Raji (cell line): ENCODE results near the gene ZNF418.

ENCODE experiments used
- POLR2A ChIP-seq: IDR thresholded peaks from 2 replicates; pipeline ENCODE4 v1.6.1; 2011; ENCODE audit warnings: low read depth, low read length, control low read depth; ENCODE audit not compliant: insufficient read depth

Gene ZNF418

GRCh38 chr19:57914531-57914930, 20.7 kb downstream of the ZNF418 start:
- TF ChIP-seq POLR2A: no peak

DNA sequence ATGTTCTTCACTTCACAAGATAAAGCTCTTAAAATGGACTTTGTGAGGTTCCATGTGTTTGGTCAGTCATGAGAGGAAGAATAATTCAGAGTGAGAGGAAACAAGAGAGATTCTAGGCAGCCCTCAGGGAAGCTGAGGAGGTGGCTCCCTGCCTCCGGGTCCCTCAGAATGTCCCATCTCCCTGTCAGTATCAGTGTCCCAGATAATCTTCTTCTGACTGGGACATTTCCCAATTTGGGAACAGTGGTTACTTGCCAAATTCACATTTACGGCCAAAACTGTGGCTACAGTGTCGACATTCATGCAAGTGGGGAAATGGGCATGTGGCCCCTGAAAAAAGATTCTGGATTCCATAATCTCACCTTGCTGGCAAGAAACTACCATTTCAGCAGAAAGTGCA, 27.8 kb downstream of the ZNF418 start:
- TF ChIP-seq POLR2A: no peak

GRCh38 chr19:57905258-57905657, 29.9 kb downstream of the ZNF418 start:
- TF ChIP-seq POLR2A: no peak

GRCh38 chr19:57903618-57904184, 31.5 kb downstream of the ZNF418 start:
- no peak for TF ChIP-seq POLR2A

DNA sequence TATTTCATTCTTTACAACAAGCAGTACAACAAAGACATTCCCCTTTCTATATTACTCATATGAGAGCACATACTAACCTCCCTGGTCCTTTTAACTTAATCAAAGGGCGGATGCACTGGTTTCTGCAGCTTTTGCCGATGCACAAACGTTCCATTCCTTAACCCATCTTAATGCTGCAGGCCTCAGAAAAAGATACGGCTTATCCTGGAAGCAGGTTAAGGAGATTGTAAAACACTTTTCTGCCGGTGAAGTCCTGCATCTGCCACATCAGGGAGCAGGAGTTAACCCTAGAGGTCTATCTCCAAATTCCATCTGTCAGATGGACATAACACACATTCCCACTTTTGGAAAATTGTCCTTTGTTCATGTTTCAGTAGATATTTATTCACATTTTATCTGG, 34.9 kb downstream of the ZNF418 start:
- TF ChIP-seq POLR2A: no peak

DNA sequence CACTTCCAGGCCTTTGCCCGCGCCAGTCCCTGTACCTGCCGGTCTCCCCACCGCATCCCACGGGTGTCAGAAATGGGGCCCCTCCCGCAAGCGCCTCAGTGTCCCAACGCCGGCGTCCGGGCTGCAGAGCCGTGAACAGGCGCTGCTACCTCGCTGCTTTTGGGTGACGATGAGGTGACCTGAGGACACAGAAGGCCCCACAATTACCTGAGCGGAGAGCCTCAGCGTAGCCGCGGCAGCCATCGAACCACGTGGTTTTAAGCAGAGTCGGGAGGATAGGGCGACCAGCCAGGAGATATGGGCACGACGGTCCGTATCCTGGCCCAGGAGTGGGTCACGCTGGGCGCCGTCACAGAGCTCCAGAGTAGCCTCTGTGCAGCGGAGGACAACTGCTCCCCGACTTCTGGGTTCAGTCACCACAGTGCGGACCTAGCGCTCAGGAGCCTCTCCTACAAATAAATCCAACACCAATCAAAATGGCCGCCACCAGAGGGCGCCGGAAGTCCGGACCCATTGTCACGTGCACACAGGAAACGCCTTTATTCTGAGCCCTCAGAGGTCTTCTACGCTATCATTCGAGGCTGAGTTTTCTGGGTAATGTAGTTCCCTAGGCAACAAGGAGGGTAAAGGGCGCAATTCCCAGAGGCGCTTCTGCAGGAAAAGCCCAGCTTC, 46.5 kb downstream of the ZNF418 start, which contains the start of gene ZNF814:
TSS of gene ZNF814 (minus strand) at position 478 of the 672 bp plus-strand sequence. CDS start at position 243, 235 bp downstream.
- no peak for TF ChIP-seq POLR2A

DNA sequence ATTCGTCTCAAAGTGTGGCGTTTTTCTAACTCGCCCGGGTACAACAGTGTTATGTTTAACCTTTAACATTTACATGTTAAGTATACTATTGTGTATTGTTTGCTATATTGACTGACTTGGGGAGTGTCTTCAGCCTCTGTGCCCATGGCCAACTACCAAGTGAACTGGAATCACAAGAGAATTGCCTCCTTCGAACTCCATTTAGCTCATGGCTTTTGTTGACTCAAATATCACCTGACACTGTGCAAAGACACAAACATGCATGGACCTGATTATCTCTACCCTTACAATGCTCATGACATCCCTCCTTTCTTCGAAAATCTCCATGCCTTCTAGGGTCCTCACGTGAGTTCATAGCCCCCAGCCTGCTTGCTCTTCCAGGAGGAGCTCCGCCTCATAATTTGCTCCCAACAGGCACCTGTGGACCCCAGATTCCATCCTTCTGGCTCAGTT, 47.1 kb downstream of the ZNF418 start:
- TF ChIP-seq POLR2A: no peak

GRCh38 chr19:57887195-57887941, 47.8 kb downstream of the ZNF418 start:
- TF ChIP-seq POLR2A: no peak

GRCh38 chr19:57886046-57886445, 49.2 kb downstream of the ZNF418 start:
- no peak for TF ChIP-seq POLR2A

- no peak for TF ChIP-seq POLR2A
Measured at GRCh38 chr19:57872450-57872849, 62.8 kb downstream of the ZNF418 start.
